GM19193 (cell line): ENCODE data around the gene KCTD16.

Source experiments
- POLR2A ChIP-seq: IDR thresholded peaks from 4 replicates; pipeline ENCODE4 v1.6.1; 2011; ENCODE audit not compliant: insufficient read depth, insufficient read length; ENCODE audit errors: extremely low read depth

KCTD16 gene

GRCh38 chr5:144142139-144142823, 28.4 kb upstream of the KCTD16 start:
- TF ChIP-seq POLR2A, result no peak

- TF ChIP-seq POLR2A, result no peak
Measured at GRCh38 chr5:144142824-144143162, 27.9 kb upstream of the KCTD16 start.

- TF ChIP-seq POLR2A, result no peak
Measured at GRCh38 chr5:144143625-144144024, 27.0 kb upstream of the KCTD16 start.

GRCh38 chr5:144144956-144145751, 25.5 kb upstream of the KCTD16 start:
- no peak for TF ChIP-seq POLR2A

- TF ChIP-seq POLR2A, result no peak
Measured at GRCh38 chr5:144151026-144151425, 19.6 kb upstream of the KCTD16 start.

GRCh38 chr5:144156767-144157171, 13.9 kb upstream of the KCTD16 start:
- TF ChIP-seq POLR2A, result no peak

- TF ChIP-seq POLR2A, result no peak
Measured at GRCh38 chr5:144162686-144163085, 8.0 kb upstream of the KCTD16 start.

GRCh38 chr5:144166696-144167095, 4.0 kb upstream of the KCTD16 start:
- TF ChIP-seq POLR2A, result no peak

GRCh38 chr5:144167998-144168397, 2.7 kb upstream of the KCTD16 start:
- TF ChIP-seq POLR2A, result no peak

- no peak for TF ChIP-seq POLR2A
Measured at GRCh38 chr5:144169904-144170275, 783 bp upstream of the KCTD16 start.

- TF ChIP-seq POLR2A, result no peak
Measured at GRCh38 chr5:144173766-144174165, 3.1 kb downstream of the KCTD16 start.

- TF ChIP-seq POLR2A, result no peak
Measured at GRCh38 chr5:144177548-144177947, 6.9 kb downstream of the KCTD16 start.

GRCh38 chr5:144179226-144179625, 8.6 kb downstream of the KCTD16 start:
- TF ChIP-seq POLR2A, result no peak

GRCh38 chr5:144183254-144183889, 12.7 kb downstream of the KCTD16 start:
- no peak for TF ChIP-seq POLR2A

GRCh38 chr5:144187699-144188294, 17.1 kb downstream of the KCTD16 start:
- no peak for TF ChIP-seq POLR2A

GRCh38 chr5:144189800-144190429, 19.2 kb downstream of the KCTD16 start:
- no peak for TF ChIP-seq POLR2A

GRCh38 chr5:144191531-144191930, 20.9 kb downstream of the KCTD16 start:
- TF ChIP-seq POLR2A, result no peak
